HepG2 (cell line): ENCODE data around the gene DPH6. TPM values are rescaled to one million over a fixed set of nuclear protein-coding genes. Genes with fewer than 3 reads are reported as not detected.

Experiments used
- microRNA-seq: library from miRNA; unstranded; fragments of <30 nt; microRNA quantifications from one replicate; pipeline ENCODE4, GENCODE V29; 2020
- polyA plus RNA-seq, 8 experiments: library from polyadenylated mRNA; depleted of rRNA in 3 of 8; stranded (reverse) in 7 of 8; unstranded in 1 of 8; fragments of >200 nt; fragmentation: Illumina TruSeq in 4 of 8; extraction: Trizol in 4 of 8; gene quantifications; 2 replicates each; pipeline versions ENCODE4 v1.2.1 to v1.2.3, GENCODE V29; 2011 to 2016; ENCODE audit warnings: low read depth in 4 of 8, missing spikeins in 1 of 8, mixed read lengths in 1 of 8; ENCODE audit not compliant: insufficient read depth in 1 of 8
- small RNA-seq, 3 experiments: library from RNA; depleted of rRNA; stranded (forward); fragments of <200 nt; gene quantifications; one replicate each; pipeline ENCODE3, GENCODE V24; 2012; ENCODE audit warnings: low read depth in 2 of 3, low replicate concordance in 1 of 3; ENCODE audit not compliant: insufficient read length in 3 of 3, insufficient read depth in 2 of 3
- total RNA-seq, 5 experiments: library from RNA; depleted of rRNA; stranded (reverse); fragments of >200 nt; fragmentation: Illumina TruSeq; extraction: Trizol; gene quantifications; 2 replicates each; pipeline ENCODE4 v1.2.3, GENCODE V29; 2016; ENCODE audit warnings: low read depth in 1 of 5

Gene DPH6
- total and polyA plus RNA-seq, 2 of the 13 experiments (the other 11 are each of a cell fraction or from before 2014, with no cell fraction given): 10.2 to 25.8 TPM

Small RNA genes within 50 kb of the gene (microRNA-seq; reads per million reads assigned to microRNA genes)
- 0.85 reads per million for gene MIR3942

Small RNA genes within 50 kb of the gene (small RNA-seq; reads per million reads assigned to genes)
- gene AC019288.1 (0 reads per million in 3 experiments), gene MIR3942 (0 to 12.6 (median 1.3) reads per million in 3 experiments)
